Loucy (cell line): ENCODE measurements around the gene PUS3.
A peak's percentile ranks its signal among the peaks of the same experiment; 100 is the strongest.

Source experiments
- H2AFZ ChIP-seq: fragments of 200-600 bp; sonication (generic); 2 replicates; pipeline ENCODE4 v1.6.0; 2016; ENCODE audit warnings: antibody characterized with exemption, mild to moderate bottlenecking, low read length, moderate library complexity
- H3F3A ChIP-seq: fragments of 200-600 bp; 2 replicates; pipeline ENCODE4 v1.6.0; 2016; ENCODE audit warnings: antibody characterized with exemption, low read depth, mild to moderate bottlenecking
- H3K27me3 ChIP-seq: fragments of 200-600 bp; sonication (generic); 2 replicates; pipeline ENCODE4 v1.6.1; 2014; ENCODE audit warnings: low read length, mild to moderate bottlenecking; ENCODE audit not compliant: insufficient read depth, poor library complexity, severe bottlenecking
- H3K36me3 ChIP-seq: fragments of 200-600 bp; sonication (generic); 2 replicates; pipeline ENCODE4 v1.6.1; 2016; ENCODE audit warnings: low read length; ENCODE audit not compliant: insufficient read depth
- H3K4me1 ChIP-seq: fragments of 200-600 bp; sonication (generic); 2 replicates; pipeline ENCODE4 v1.5.1; 2014; ENCODE audit warnings: low read length, mild to moderate bottlenecking; ENCODE audit not compliant: insufficient read depth, poor library complexity, severe bottlenecking
- H3K4me2 ChIP-seq: fragments of 200-600 bp; sonication (generic); 2 replicates; pipeline ENCODE4 v1.6.0; 2014; ENCODE audit warnings: antibody characterized with exemption, low read length, low read depth, mild to moderate bottlenecking; ENCODE audit not compliant: poor library complexity, severe bottlenecking
- H3K4me3 ChIP-seq: fragments of 200-600 bp; sonication (generic); 2 replicates; pipeline ENCODE4 v1.5.1; 2014; ENCODE audit warnings: low read length, mild to moderate bottlenecking, mixed read lengths; ENCODE audit not compliant: poor library complexity, severe bottlenecking
- H3K79me2 ChIP-seq: fragments of 200-600 bp; sonication (generic); 2 replicates; pipeline ENCODE4 v1.6.1; 2014; ENCODE audit warnings: low read length; ENCODE audit not compliant: insufficient read depth
- H3K9ac ChIP-seq: fragments of 200-600 bp; sonication (generic); 2 replicates; pipeline ENCODE4 v1.6.0; 2014; ENCODE audit warnings: mild to moderate bottlenecking, low read depth, low read length, moderate library complexity; ENCODE audit not compliant: poor library complexity, severe bottlenecking
- H3K9me2 ChIP-seq: fragments of 200-600 bp; sonication (generic); replicated peaks from 2 replicates; pipeline ENCODE4 v1.6.1; 2016; ENCODE audit warnings: low read depth, low read length, mixed read lengths
- H3K9me3 ChIP-seq: fragments of 200-600 bp; sonication (generic); 2 replicates; pipeline ENCODE4 v1.6.1; 2014; ENCODE audit warnings: mild to moderate bottlenecking, antibody characterized with exemption, low read length, low read depth; ENCODE audit not compliant: insufficient read depth
- H4K20me1 ChIP-seq: fragments of 200-600 bp; sonication (generic); 2 replicates; pipeline ENCODE4 v1.6.0; 2014; ENCODE audit warnings: antibody characterized with exemption, low read length, mild to moderate bottlenecking; ENCODE audit not compliant: insufficient read depth, poor library complexity, severe bottlenecking
- EZH2phosphoT487 ChIP-seq: fragments of 200-600 bp; IDR thresholded peaks from 2 replicates; pipeline ENCODE4 v1.6.1; 2018; ENCODE audit warnings: antibody characterized with exemption, mild to moderate bottlenecking, moderate library complexity, borderline replicate concordance
- TF ChIP-seq, protein P1 (sequence below): fragments of 200-600 bp; sonication (generic); conservative IDR thresholded peaks from 2 replicates; pipeline ENCODE4 v1.5.1; 2014; ENCODE audit warnings: mild to moderate bottlenecking, antibody characterized with exemption, low read length

Gene PUS3

DNA sequence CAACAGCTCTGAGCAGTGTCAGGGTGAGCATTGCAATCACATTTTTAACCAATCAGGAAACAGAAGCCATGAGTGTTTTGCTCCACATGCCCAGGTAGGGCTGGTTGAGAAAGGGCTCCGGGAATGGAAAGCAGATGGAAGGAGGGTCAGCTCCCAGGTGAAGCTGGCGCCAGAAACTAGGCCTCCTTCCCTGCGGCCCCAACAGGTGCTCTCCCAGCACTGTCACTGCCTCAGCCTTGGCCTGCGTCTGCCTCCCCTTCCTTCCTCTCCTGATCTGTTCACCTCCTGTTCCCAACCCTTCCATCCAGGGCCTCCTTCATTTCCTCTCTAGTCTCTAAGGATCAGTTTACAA, 38.2 kb upstream of the PUS3 start:
- no peak overlapping the region for H3K4me3 ChIP-seq
- H3K9me2 ChIP-seq, result no peaks in the 10 kb centered on the region
- no peaks in the 10 kb centered on the region for H4K20me1 ChIP-seq
- no peaks in the 10 kb centered on the region for H3K4me1 ChIP-seq
- no peaks in the 10 kb centered on the region for H3K36me3 ChIP-seq
- no peak overlapping the region for H3K4me2 ChIP-seq
- no peaks in the 10 kb centered on the region for H3K9me3 ChIP-seq
- no peaks in the 10 kb centered on the region for H3K79me2 ChIP-seq
- no peak overlapping the region for H2AFZ ChIP-seq
- no peak overlapping the region for H3K9ac ChIP-seq
- peaks cover 8% of the 10 kb centered on the region for H3K27me3 ChIP-seq
- no peaks in the 10 kb centered on the region for H3F3A ChIP-seq
- TF ChIP-seq EZH2phosphoT487, result no peak
- TF ChIP-seq, protein P1, sequence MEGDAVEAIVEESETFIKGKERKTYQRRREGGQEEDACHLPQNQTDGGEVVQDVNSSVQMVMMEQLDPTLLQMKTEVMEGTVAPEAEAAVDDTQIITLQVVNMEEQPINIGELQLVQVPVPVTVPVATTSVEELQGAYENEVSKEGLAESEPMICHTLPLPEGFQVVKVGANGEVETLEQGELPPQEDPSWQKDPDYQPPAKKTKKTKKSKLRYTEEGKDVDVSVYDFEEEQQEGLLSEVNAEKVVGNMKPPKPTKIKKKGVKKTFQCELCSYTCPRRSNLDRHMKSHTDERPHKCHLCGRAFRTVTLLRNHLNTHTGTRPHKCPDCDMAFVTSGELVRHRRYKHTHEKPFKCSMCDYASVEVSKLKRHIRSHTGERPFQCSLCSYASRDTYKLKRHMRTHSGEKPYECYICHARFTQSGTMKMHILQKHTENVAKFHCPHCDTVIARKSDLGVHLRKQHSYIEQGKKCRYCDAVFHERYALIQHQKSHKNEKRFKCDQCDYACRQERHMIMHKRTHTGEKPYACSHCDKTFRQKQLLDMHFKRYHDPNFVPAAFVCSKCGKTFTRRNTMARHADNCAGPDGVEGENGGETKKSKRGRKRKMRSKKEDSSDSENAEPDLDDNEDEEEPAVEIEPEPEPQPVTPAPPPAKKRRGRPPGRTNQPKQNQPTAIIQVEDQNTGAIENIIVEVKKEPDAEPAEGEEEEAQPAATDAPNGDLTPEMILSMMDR, result no peak

DNA sequence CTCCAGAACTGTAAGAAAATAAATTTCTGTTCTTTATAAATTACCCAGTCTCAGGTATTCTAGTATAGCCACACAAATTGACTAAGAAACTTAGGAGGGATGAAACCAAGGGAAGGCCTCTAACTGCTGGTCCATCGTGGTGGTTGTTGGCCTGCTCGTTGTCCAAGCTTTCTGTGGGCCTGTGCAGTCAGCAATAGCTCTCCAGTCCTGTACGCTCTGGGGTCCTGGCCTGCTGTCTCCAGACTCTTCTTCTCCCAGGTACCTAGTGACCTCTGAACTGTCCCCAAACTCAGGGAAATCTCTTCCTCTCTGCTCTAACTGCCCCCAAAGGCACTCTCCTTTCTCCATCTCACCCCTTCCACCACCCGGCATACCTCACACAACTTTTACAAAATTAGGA, 37.1 kb upstream of the PUS3 start:
- Histone ChIP-seq H3K4me3 (no peak overlapping the region), H3K79me2 (no peaks in the 10 kb centered on the region), H2AFZ (no peak overlapping the region), H3F3A (no peaks in the 10 kb centered on the region), H3K9ac (no peak overlapping the region), H3K27me3 (peaks cover 13% of the 10 kb centered on the region), H3K9me3 (no peaks in the 10 kb centered on the region), H3K4me2 (no peak overlapping the region), H3K36me3 (no peaks in the 10 kb centered on the region), H3K9me2 (no peaks in the 10 kb centered on the region), H3K4me1 (no peaks in the 10 kb centered on the region), H4K20me1 (no peaks in the 10 kb centered on the region)
- no peak for TF ChIP-seq EZH2phosphoT487
- TF ChIP-seq, protein P1, result no peak

DNA sequence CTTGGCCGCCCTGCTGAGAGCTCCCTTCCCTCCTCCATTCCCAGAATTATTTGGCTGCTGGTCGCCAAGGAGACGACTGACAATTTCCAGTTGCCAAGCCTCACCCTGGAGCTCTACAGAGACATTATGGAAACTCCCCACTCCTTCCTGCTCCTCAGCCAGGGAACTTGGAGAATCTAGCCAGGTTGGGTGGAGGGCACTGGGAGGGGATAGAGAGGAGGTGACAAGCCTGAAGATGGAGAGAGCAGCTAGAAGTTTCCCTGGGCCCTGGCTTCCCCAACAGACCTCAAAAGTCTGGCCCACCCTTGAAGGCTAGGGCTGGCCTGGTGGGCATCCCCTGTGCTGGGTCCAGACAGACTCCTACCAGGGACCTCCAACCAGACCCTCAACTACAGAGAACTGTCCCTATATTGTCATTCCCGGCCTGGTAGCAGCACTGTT, 36.1 kb upstream of the PUS3 start:
- no peaks in the 10 kb centered on the region for H3K9me2 ChIP-seq
- peak overlapping the region; percentile 98; the same call in 1 of the 2 replicates for H2AFZ ChIP-seq
- H3K36me3 ChIP-seq, result no peaks in the 10 kb centered on the region
- TF ChIP-seq EZH2phosphoT487, result no peak
- TF ChIP-seq, protein P1, result no peak
- H4K20me1 ChIP-seq, result no peaks in the 10 kb centered on the region
- peaks cover 13% of the 10 kb centered on the region for H3K27me3 ChIP-seq
- H3K9ac ChIP-seq, result no peak overlapping the region
- H3K4me1 ChIP-seq, result no peaks in the 10 kb centered on the region
- no peaks in the 10 kb centered on the region for H3F3A ChIP-seq
- no peak overlapping the region for H3K4me3 ChIP-seq
- H3K4me2 ChIP-seq, result no peak overlapping the region
- H3K9me3 ChIP-seq, result no peaks in the 10 kb centered on the region
- no peaks in the 10 kb centered on the region for H3K79me2 ChIP-seq
